Keratinocyte (primary cell): ENCODE measurements around the gene MALAT1. TPM values are rescaled to one million over a fixed set of nuclear protein-coding genes. Genes with fewer than 3 reads are reported as not detected.

Experiments
- DNase-seq: peaks from one replicate; pipeline ENCODE4 v3.0.0-alpha.2; 2011; ENCODE audit warnings: low read depth, missing footprints, low spot score
- FAIRE-seq: peaks from 2 replicates; lab custom pipeline; 2011; peaks lifted over from hg19 to GRCh38; lab: Jason Lieb, UNC
- H2AFZ ChIP-seq: 2 replicates; pipeline ENCODE4 v1.6.0; 2012; ENCODE audit warnings: low read length, control low read depth, inconsistent platforms; ENCODE audit not compliant: control insufficient read depth
- H3K27ac ChIP-seq: 2 replicates; pipeline ENCODE4 v1.5.1; 2011; ENCODE audit warnings: low read length; ENCODE audit not compliant: control insufficient read depth, insufficient read depth
- H3K27me3 ChIP-seq: 3 replicates; pipeline ENCODE4 v1.6.0; 2011; ENCODE audit warnings: low read length; ENCODE audit not compliant: control insufficient read depth, insufficient read depth; ENCODE audit errors: extremely low read depth
- H3K36me3 ChIP-seq, 2 experiments: 2 replicates in 1 of 2; 3 replicates in 1 of 2; pipeline ENCODE4 v1.5.1; 2011; ENCODE audit warnings: low read length in 2 of 2, mild to moderate bottlenecking in 1 of 2; ENCODE audit not compliant: control insufficient read depth in 2 of 2, insufficient read depth in 2 of 2; ENCODE audit errors: extremely low read depth in 1 of 2
- H3K4me1 ChIP-seq: 3 replicates; pipeline ENCODE4 v1.5.1; 2011; ENCODE audit warnings: low read length; ENCODE audit not compliant: control insufficient read depth, insufficient read depth; ENCODE audit errors: extremely low read depth
- H3K4me2 ChIP-seq: 3 replicates; pipeline ENCODE4 v1.6.0; 2011; ENCODE audit warnings: low read depth, low read length; ENCODE audit not compliant: control insufficient read depth, insufficient read depth; ENCODE audit errors: extremely low read depth
- H3K4me3 ChIP-seq, 3 experiments: fragments of 200-600 bp in 1 of 3; sonication (generic) in 1 of 3; 2 replicates in 2 of 3; 3 replicates in 1 of 3; pipeline ENCODE4 v1.5.1; 2011 to 2016; ENCODE audit warnings: low read length in 3 of 3, mild to moderate bottlenecking in 3 of 3, control low read depth in 2 of 3, inconsistent platforms in 1 of 3, low read depth in 1 of 3, mixed read lengths in 1 of 3, mixed run types in 1 of 3, moderate library complexity in 1 of 3; ENCODE audit not compliant: control insufficient read depth in 2 of 3, insufficient read depth in 2 of 3; ENCODE audit errors: extremely low read depth in 1 of 3
- H3K79me2 ChIP-seq: 2 replicates; pipeline ENCODE4 v1.6.0; 2012; ENCODE audit warnings: low read length; ENCODE audit not compliant: control insufficient read depth, insufficient read depth
- H3K9ac ChIP-seq: 3 replicates; pipeline ENCODE4 v1.6.0; 2011; ENCODE audit warnings: low read length; ENCODE audit not compliant: control insufficient read depth, insufficient read depth; ENCODE audit errors: extremely low read depth
- H3K9me1 ChIP-seq: 3 replicates; pipeline ENCODE4 v1.6.0; 2011; ENCODE audit warnings: low read length; ENCODE audit not compliant: control insufficient read depth, insufficient read depth; ENCODE audit errors: extremely low read depth
- H3K9me3 ChIP-seq: 2 replicates; pipeline ENCODE4 v1.5.1; 2012; ENCODE audit warnings: low read depth, low read length; ENCODE audit not compliant: control insufficient read depth
- H4K20me1 ChIP-seq: 3 replicates; pipeline ENCODE4 v1.6.0; 2011; ENCODE audit warnings: low read length; ENCODE audit not compliant: control insufficient read depth, insufficient read depth; ENCODE audit errors: extremely low read depth
- EZH2 ChIP-seq: IDR thresholded peaks from one replicate; pipeline ENCODE4 v1.6.1; 2012; ENCODE audit warnings: inconsistent platforms, mild to moderate bottlenecking, low read length, moderate library complexity
- dilution Hi-C: fragments of 300-500 bp; cut with MboI; formaldehyde crosslinking; loops from one replicate; pipeline ENCODE4 v1.7.0; 2020; ENCODE audit warnings: low sequenced_read_pairs; ENCODE audit not compliant: extremely low pct_ligation_motif_present
- polyA plus RNA-seq, 5 experiments: library from polyadenylated mRNA; depleted of rRNA in 3 of 5; stranded (reverse) in 3 of 5; stranded (forward) in 1 of 5; unstranded in 1 of 5; fragments of >200 nt; gene quantifications; 1 replicate in 1 of 5; 2 replicates in 3 of 5; 3 replicates in 1 of 5; pipeline versions ENCODE4 v1.2.1 to v1.2.3, GENCODE V29; 2011 to 2012; ENCODE audit warnings: missing spikeins in 2 of 5, low read depth in 1 of 5, low replicate concordance in 1 of 5
- TF ChIP-seq, protein P1 (sequence below), 3 experiments: IDR thresholded peaks in 1 of 3; conservative IDR thresholded peaks in 1 of 3; optimal IDR thresholded peaks in 1 of 3; 2 replicates in 2 of 3; 3 replicates in 1 of 3; pipeline versions ENCODE3 to v1.5.1; 2011; ENCODE audit warnings: low read length in 3 of 3, mild to moderate bottlenecking in 3 of 3, moderate library complexity in 2 of 3, control low read depth in 1 of 3, inconsistent platforms in 1 of 3; ENCODE audit not compliant: insufficient read depth in 2 of 3; ENCODE audit errors: extremely low read depth in 1 of 3

MALAT1 gene
- polyA plus RNA-seq, 1 donor (not counting 4 experiments of a cell fraction or from before 2014, with no cell fraction given) = 1,768 TPM

DNA sequence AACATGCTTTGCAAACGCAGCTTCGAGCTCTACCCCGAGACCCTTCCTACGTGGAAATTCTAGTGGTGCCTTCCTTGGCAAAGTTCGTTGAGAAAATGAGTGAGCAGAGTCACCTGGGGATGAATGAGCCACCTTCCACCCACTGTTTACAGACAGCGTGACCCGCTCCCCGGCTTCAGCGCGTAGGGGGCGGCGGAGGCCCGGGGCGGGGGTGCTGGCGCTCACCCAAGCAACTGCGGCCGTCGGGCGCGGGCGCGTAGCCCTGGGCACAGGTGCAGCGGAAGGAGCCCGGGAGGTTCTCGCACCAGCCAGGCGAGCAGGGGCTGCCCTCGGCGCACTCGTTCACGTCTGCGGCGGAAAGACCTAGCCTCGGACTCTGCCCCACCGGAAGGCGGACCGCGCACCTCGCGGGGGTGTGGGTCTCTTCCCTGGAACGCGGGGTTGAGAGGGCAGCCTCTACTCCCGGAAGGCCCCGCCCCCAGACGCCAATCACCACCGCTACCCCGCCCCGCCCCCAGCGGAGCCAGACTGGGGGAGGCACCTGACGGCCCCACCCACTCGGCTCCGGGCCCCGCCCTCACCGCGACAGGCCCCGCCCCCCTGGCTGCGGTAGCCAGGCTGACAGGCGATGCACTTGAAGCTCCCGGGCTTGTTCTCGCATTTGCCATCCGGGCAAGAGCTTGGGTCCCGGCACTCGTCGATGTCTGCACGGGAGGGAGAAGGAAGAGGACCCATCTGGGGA, 47.5 kb downstream of the MALAT1 start:
- no peaks in the 10 kb centered on the region for H3K36me3 ChIP-seq
- FAIRE-seq (no peak), DNase-seq (no peak)
- dilution Hi-C loops = no loop called here
- H3K27me3 ChIP-seq = no peaks in the 10 kb centered on the region
- no peak overlapping the region for H3K9ac ChIP-seq
- no peaks in the 10 kb centered on the region for H3K9me3 ChIP-seq
- H3K9me1 ChIP-seq = no peaks in the 10 kb centered on the region
- no peaks in the 10 kb centered on the region for H4K20me1 ChIP-seq
- no peak overlapping the region for H2AFZ ChIP-seq
- H3K27ac ChIP-seq = no peak overlapping the region
- H3K79me2 ChIP-seq = no peaks in the 10 kb centered on the region
- TF ChIP-seq, protein P1, sequence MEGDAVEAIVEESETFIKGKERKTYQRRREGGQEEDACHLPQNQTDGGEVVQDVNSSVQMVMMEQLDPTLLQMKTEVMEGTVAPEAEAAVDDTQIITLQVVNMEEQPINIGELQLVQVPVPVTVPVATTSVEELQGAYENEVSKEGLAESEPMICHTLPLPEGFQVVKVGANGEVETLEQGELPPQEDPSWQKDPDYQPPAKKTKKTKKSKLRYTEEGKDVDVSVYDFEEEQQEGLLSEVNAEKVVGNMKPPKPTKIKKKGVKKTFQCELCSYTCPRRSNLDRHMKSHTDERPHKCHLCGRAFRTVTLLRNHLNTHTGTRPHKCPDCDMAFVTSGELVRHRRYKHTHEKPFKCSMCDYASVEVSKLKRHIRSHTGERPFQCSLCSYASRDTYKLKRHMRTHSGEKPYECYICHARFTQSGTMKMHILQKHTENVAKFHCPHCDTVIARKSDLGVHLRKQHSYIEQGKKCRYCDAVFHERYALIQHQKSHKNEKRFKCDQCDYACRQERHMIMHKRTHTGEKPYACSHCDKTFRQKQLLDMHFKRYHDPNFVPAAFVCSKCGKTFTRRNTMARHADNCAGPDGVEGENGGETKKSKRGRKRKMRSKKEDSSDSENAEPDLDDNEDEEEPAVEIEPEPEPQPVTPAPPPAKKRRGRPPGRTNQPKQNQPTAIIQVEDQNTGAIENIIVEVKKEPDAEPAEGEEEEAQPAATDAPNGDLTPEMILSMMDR (optimal IDR thresholded peaks at IDR 0.05 in 1 of 3, IDR thresholded peaks at IDR 0.05 in 1 of 3, conservative IDR thresholded peaks at IDR 0.05 in 1 of 3; ENCODE audit: extremely low read depth in 1 of 3, insufficient read depth in 2 of 3, low read length in 3 of 3) = no peak
- no peak for TF ChIP-seq EZH2
- H3K4me1 ChIP-seq = peaks cover 10% of the 10 kb centered on the region
- peak overlapping the region; percentile 64 for H3K4me2 ChIP-seq
- H3K4me3 ChIP-seq = peak overlapping the region in 2 of 3 experiments; percentile 30 to 57

DNA sequence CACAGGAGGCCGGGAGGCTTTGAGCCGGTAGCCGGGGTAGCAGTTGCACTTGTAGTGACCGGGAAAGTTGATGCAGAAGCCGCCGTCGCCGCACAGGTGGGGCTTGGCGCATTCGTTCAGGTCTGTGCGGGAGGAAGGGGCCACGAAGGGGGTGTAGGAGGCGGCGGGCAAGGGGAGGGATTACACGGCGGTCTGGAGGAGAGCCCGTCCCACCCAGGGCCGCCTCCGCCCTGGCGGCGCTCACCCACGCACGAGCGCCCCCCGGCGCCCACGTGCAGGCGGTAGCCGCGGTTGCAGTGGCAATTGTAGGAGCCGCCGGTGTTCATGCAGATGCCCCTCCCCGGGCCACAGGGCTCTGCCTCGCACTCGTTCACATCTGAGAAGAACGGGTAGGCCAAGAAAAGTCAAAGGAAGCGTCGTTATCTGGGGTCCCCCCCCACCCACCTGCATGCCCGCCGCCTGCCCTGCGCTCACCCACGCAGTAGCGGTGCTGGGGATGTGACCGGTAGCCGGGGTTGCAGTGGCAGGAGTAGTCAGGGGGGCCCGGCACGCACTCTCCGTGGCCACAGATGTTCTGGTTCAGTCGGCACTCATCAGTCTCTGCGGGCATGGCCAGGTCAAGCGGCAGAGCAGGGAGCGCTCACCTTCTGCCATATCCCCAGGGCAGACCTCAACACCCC, 48.7 kb downstream of the MALAT1 start:
- dilution Hi-C loops = no loop called here
- no peak overlapping the region for H3K27ac ChIP-seq
- no peak for FAIRE-seq

More for the DNA sequence above, 48.7 kb downstream of the MALAT1 start:
- Histone ChIP-seq H3K4me2 (no peak overlapping the region), H2AFZ (no peak overlapping the region), H3K79me2 (no peaks in the 10 kb centered on the region), H3K9ac (no peak overlapping the region), H3K27me3 (no peaks in the 10 kb centered on the region), H4K20me1 (no peaks in the 10 kb centered on the region), H3K9me1 (no peaks in the 10 kb centered on the region), H3K4me3 (no peak overlapping the region), H3K9me3 (no peaks in the 10 kb centered on the region), H3K36me3 (no peaks in the 10 kb centered on the region), H3K4me1 (peaks cover 3% of the 10 kb centered on the region)
- TF ChIP-seq, protein P1 (optimal IDR thresholded peaks at IDR 0.05 in 1 of 3, IDR thresholded peaks at IDR 0.05 in 1 of 3, conservative IDR thresholded peaks at IDR 0.05 in 1 of 3; ENCODE audit: extremely low read depth in 1 of 3, insufficient read depth in 2 of 3, low read length in 3 of 3) = no peak
- no peak for TF ChIP-seq EZH2
- no peak for DNase-seq
